GM10248 (cell line): ENCODE measurements around the gene ZDHHC14.

Experiments
- CTCF ChIA-PET: fragments of 300-600 bp; sonication (Branson Sonifier 250); formaldehyde crosslinking; extraction: SDS; loops from one replicate; lab custom pipeline; 2021; ENCODE audit warnings: antibody characterized with exemption; lab: Yijun Ruan, JAX
- POLR2A ChIA-PET: fragments of 350-650 bp; sonication (Branson Sonifier 250); formaldehyde crosslinking; extraction: SDS; loops from one replicate; lab custom pipeline; 2020; ENCODE audit warnings: antibody characterized with exemption; lab: Yijun Ruan, JAX
- DNase-seq: peaks from one replicate; pipeline ENCODE4 v3.0.0; 2012; ENCODE audit errors: extremely low spot score
- CTCF ChIP-seq: IDR thresholded peaks from 2 replicates; pipeline ENCODE4 v1.5.1; 2012; ENCODE audit warnings: mild to moderate bottlenecking, low read depth; ENCODE audit errors: extremely low read depth, missing control alignments, control extremely low read depth

Gene ZDHHC14

GRCh38 chr6:157434349-157435033 lies 53.5 kb downstream of the ZDHHC14 start:
- no peak for TF ChIP-seq CTCF
- DNase-seq: no peak
- ChIA-PET CTCF (interaction anchor here (2.2 kb wide), 1 partner anchor 11 kb away, joined by 8 read pairs; no protein-coding TSS in a partner anchor), POLR2A (no interaction called here)

- POLR2A ChIA-PET: no interaction called here
- no peak for TF ChIP-seq CTCF
- no peak for DNase-seq
- CTCF ChIA-PET: interaction anchor here (0.6 kb wide), 1 partner anchor 25 kb away, joined by 3 read pairs; no protein-coding TSS in a partner anchor
These were observed 55.4 kb downstream of the ZDHHC14 start for GRCh38 chr6:157436219-157436943.

- ChIA-PET POLR2A (no interaction called here), CTCF (interaction anchor here (0.6 kb wide), 1 partner anchor 25 kb away, joined by 3 read pairs; no protein-coding TSS in a partner anchor)
- no peak for TF ChIP-seq CTCF
- DNase-seq: no peak
These were observed 56.0 kb downstream of the ZDHHC14 start for GRCh38 chr6:157436944-157437336.

GRCh38 chr6:157438611-157439111 lies 57.7 kb downstream of the ZDHHC14 start:
- ChIA-PET CTCF (no interaction called here), POLR2A (no interaction called here)
- no peak for TF ChIP-seq CTCF
- DNase-seq: no peak

- TF ChIP-seq CTCF: no peak
- DNase-seq: no peak
- CTCF ChIA-PET: interaction anchor here (1.1 to 1.7 kb wide), 3 partner anchors 20 to 60 kb away, joined by 3 to 4 read pairs (median 3); no protein-coding TSS in a partner anchor
- POLR2A ChIA-PET: no interaction called here
These were observed 59.2 kb downstream of the ZDHHC14 start for GRCh38 chr6:157440171-157440570.

- no peak for DNase-seq
- ChIA-PET POLR2A (no interaction called here), CTCF (no interaction called here)
- TF ChIP-seq CTCF: no peak
These were observed 61.3 kb downstream of the ZDHHC14 start for GRCh38 chr6:157442291-157442690.
